ENCODE data around the gene TMEM204.

DNA sequence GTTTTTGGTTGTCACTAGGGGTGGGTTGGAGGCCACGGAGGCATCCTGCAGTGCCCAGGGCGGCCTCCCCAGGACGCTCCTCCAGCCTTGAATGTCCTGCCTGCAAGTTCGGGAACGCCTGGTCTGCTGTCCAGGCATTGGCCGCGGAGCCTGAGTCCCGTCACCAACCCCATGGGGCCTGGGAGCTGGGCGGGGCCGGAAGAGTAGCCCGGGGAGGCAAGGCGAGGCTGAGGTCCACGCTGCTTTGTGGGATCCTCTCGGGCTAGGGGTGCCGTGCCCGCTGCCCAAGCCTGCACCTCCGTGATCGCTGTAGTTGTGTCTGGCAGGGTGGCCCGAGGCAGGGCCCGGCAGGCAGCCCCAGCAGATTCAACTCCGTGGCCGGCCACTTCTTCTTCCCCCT, 27.6 kb upstream of the TMEM204 start:
- TF ChIP-seq TAF1 (IDR thresholded peaks at IDR 0.05; ENCODE audit: low read depth) = no peak
- TF ChIP-seq CEBPB (IDR thresholded peaks at IDR 0.05) = no peak

Data from Ishikawa (cell line).